Smooth muscle cell (in vitro differentiated cells): ENCODE data around the gene SMARCA2. TPM values are rescaled to one million over a fixed set of nuclear protein-coding genes. Genes with fewer than 3 reads are reported as not detected.

Experiments used
- DNase-seq: peaks from one replicate; lab custom pipeline; 2025; ENCODE audit not compliant: unreplicated experiment; lab: John Stamatoyannopoulos, UW
- H2AFZ ChIP-seq: fragments of 200-600 bp; sonication (generic); 2 replicates; pipeline ENCODE4 v1.6.0; 2016; ENCODE audit warnings: antibody characterized with exemption, low read depth, mild to moderate bottlenecking
- H3F3A ChIP-seq: fragments of 200-600 bp; sonication (generic); 2 replicates; pipeline ENCODE4 v1.6.0; 2017; ENCODE audit warnings: antibody characterized with exemption, low read depth
- H3K27ac ChIP-seq: fragments of 200-600 bp; sonication (generic); 2 replicates; pipeline ENCODE4 v1.5.1; 2016; ENCODE audit warnings: low read depth, mild to moderate bottlenecking
- H3K27me3 ChIP-seq: fragments of 200-600 bp; sonication (generic); 2 replicates; pipeline ENCODE4 v1.6.1; 2016; ENCODE audit warnings: low read depth, mild to moderate bottlenecking
- H3K36me3 ChIP-seq: fragments of 200-600 bp; sonication (generic); 2 replicates; pipeline ENCODE4 v1.5.1; 2016; ENCODE audit warnings: low read depth
- H3K4me1 ChIP-seq: fragments of 200-600 bp; sonication (generic); 2 replicates; pipeline ENCODE4 v1.5.1; 2016; ENCODE audit warnings: low read depth
- H3K4me2 ChIP-seq: fragments of 200-600 bp; sonication (generic); 2 replicates; pipeline ENCODE4 v1.6.0; 2016; ENCODE audit warnings: mild to moderate bottlenecking
- H3K4me3 ChIP-seq: fragments of 200-600 bp; sonication (generic); 2 replicates; pipeline ENCODE4 v1.5.1; 2016; ENCODE audit warnings: mild to moderate bottlenecking
- H3K79me2 ChIP-seq: fragments of 200-600 bp; sonication (generic); 2 replicates; pipeline ENCODE4 v1.6.0; 2016; ENCODE audit warnings: low read depth, mild to moderate bottlenecking
- H3K9ac ChIP-seq: fragments of 200-600 bp; sonication (generic); 2 replicates; pipeline ENCODE4 v1.6.0; 2016; ENCODE audit warnings: low read depth
- H3K9me3 ChIP-seq: fragments of 200-600 bp; sonication (generic); replicated peaks from 2 replicates; pipeline ENCODE4 v1.5.1; 2016; ENCODE audit warnings: low read depth
- H4K20me1 ChIP-seq: fragments of 200-600 bp; sonication (generic); 2 replicates; pipeline ENCODE4 v1.6.0; 2016; ENCODE audit warnings: low read depth
- WGBS: methylation state at CpG from one replicate; pipeline ENCODE4 v1.1.7; 2016; ENCODE audit warnings: low lambda C conversion rate; 5-methylcytosine and 5-hydroxymethylcytosine counted together
- polyA plus RNA-seq: library from polyadenylated mRNA; unstranded; fragments of >200 nt; fragmentation: Nextera tagmentation; extraction: Ambion mirVana; gene quantifications from 2 replicates; pipeline ENCODE4 v1.2.1, GENCODE V29; 2016
- total RNA-seq: library from RNA; depleted of rRNA; stranded (reverse); fragments of >200 nt; gene quantifications from 2 replicates; pipeline ENCODE4 v1.2.3, GENCODE V29; 2014
- TF ChIP-seq, protein P1 (sequence below): fragments of 200-600 bp; sonication (generic); IDR thresholded peaks from 2 replicates; pipeline ENCODE4 v1.5.1; 2017; ENCODE audit warnings: borderline replicate concordance, mild to moderate bottlenecking, antibody characterized with exemption; ENCODE audit not compliant: insufficient read depth, poor library complexity, severe bottlenecking

SMARCA2 gene
- total and polyA plus RNA-seq, 2 experiments from 2014 or later: 27.7 to 61.7 TPM

DNA sequence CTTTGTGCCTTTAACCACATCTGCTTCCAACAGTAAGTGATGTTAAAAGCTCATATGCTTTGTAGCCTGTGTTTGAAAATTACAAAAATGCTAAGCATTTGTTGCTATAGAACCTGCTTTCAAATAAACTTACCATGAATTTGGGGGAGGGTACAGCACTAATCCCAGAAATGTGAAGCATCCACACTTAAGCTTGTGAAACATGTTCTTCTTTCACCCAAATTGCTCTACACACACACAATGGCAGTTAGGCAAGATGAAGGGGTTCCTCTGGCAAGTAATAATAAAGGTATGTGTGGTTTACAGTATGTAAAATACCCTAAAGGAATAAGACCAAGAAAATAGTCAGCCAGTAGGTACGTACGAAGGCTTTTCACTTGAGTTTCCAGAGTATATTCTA, 165.6 kb downstream of the SMARCA2 start:
- H3K27ac ChIP-seq: peak overlapping the region; percentile 70
- no peaks in the 10 kb centered on the region for H3K27me3 ChIP-seq
- no peak for DNase-seq
- TF ChIP-seq, protein P1, sequence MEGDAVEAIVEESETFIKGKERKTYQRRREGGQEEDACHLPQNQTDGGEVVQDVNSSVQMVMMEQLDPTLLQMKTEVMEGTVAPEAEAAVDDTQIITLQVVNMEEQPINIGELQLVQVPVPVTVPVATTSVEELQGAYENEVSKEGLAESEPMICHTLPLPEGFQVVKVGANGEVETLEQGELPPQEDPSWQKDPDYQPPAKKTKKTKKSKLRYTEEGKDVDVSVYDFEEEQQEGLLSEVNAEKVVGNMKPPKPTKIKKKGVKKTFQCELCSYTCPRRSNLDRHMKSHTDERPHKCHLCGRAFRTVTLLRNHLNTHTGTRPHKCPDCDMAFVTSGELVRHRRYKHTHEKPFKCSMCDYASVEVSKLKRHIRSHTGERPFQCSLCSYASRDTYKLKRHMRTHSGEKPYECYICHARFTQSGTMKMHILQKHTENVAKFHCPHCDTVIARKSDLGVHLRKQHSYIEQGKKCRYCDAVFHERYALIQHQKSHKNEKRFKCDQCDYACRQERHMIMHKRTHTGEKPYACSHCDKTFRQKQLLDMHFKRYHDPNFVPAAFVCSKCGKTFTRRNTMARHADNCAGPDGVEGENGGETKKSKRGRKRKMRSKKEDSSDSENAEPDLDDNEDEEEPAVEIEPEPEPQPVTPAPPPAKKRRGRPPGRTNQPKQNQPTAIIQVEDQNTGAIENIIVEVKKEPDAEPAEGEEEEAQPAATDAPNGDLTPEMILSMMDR: no peak
- no peaks in the 10 kb centered on the region for H3F3A ChIP-seq
- H3K4me3 ChIP-seq: no peak overlapping the region
- no peaks in the 10 kb centered on the region for H3K79me2 ChIP-seq
- H3K9me3 ChIP-seq: no peaks in the 10 kb centered on the region
- H4K20me1 ChIP-seq: no peaks in the 10 kb centered on the region
- no peaks in the 10 kb centered on the region for H3K36me3 ChIP-seq
- H3K9ac ChIP-seq: peak overlapping the region; percentile 27
- no peak overlapping the region for H3K4me2 ChIP-seq
- H3K4me1 ChIP-seq: peaks cover 12% of the 10 kb centered on the region
- 90% methylated on average over 2 of the region's 2 CpGs for WGBS
- no peak overlapping the region for H2AFZ ChIP-seq

DNA sequence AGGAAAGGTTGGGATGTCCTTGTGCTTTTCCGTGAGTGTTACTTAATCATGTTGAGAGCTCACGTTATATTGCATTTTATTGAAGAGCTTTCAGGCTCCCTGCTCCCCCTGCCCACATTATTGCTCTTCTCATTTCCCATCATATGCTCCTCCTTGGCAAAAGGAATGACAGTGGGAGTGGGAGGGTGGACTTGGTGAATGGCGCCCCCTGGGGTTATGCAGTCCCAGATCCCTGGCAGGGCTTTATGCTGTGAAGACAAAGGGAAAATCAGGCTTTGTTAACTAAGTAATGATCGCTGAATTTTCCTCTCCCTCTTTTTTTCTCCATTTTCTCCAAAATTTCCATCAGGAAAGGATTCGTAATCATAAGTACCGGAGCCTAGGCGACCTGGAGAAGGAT, 166.6 kb downstream of the SMARCA2 start:
- Histone ChIP-seq H3K36me3 (peaks cover 2% of the 10 kb centered on the region), H2AFZ (no peak overlapping the region), H3K27me3 (no peaks in the 10 kb centered on the region), H3K9ac (no peak overlapping the region), H3K9me3 (no peaks in the 10 kb centered on the region), H4K20me1 (no peaks in the 10 kb centered on the region), H3F3A (no peaks in the 10 kb centered on the region), H3K4me2 (no peak overlapping the region), H3K4me1 (peaks cover 12% of the 10 kb centered on the region), H3K4me3 (no peak overlapping the region), H3K27ac (no peak overlapping the region), H3K79me2 (no peaks in the 10 kb centered on the region)
- DNase-seq: no peak
- TF ChIP-seq, protein P1: peak; percentile 26
- WGBS: 56% methylated on average over 7 of the region's 7 CpGs

DNA sequence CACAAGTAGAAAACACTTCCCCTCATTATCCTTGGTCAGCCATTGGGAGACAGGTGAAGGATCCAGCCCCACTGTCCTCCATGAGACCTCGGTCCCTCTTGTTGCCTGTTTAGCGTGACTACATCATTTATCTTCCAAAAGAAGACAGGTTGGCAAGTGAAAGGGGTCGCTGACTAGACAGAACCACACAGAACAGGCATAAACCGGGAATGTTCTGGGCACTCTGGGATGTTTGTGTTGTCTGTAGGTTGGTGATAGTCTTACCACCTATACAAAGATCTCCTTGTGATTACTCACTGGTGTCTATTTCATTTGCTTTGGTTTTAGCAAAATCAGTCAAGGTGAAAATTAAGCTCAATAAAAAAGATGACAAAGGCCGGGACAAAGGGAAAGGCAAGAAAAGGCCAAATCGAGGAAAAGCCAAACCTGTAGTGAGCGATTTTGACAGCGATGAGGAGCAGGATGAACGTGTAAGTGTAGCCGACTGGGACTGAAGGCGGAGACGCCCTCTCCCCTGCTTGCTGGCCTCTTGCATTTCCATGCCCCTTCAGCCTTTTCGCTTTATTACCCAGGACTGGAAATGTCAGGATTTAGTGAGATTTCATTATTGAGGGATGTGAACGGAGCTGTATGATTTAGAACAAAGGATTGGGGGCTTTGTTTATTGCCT, 175.9 kb downstream of the SMARCA2 start:
- WGBS: 94% methylated on average over 14 of the region's 14 CpGs
- DNase-seq: no peak
- Histone ChIP-seq H4K20me1 (no peaks in the 10 kb centered on the region), H3F3A (no peaks in the 10 kb centered on the region), H3K4me1 (no peaks in the 10 kb centered on the region), H2AFZ (no peak overlapping the region), H3K4me3 (no peak overlapping the region), H3K9ac (no peak overlapping the region), H3K79me2 (no peaks in the 10 kb centered on the region), H3K27ac (no peak overlapping the region), H3K27me3 (no peaks in the 10 kb centered on the region), H3K9me3 (no peaks in the 10 kb centered on the region), H3K4me2 (no peak overlapping the region), H3K36me3 (peaks cover 4% of the 10 kb centered on the region)
- TF ChIP-seq, protein P1: no peak

DNA sequence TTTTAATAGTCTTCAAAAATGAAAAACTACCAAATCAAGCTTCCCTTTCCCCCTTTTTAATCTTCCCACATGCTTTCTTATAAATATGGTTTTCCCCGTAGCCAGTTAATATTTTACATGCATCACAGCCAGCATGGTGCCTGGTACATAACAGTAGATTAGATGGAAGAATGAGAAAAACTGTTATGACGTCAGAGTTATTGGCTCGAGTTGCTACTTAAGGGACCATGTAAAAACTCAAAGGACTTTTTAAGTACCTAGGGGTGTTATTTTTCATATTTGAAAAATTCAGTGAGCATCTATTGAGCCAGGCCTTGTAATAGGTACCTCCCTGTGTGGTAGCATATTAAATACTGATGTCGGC, 176.4 kb downstream of the SMARCA2 start:
- no peak overlapping the region for H3K4me2 ChIP-seq
- DNase-seq: no peak
- H3K4me3 ChIP-seq: no peak overlapping the region
- no peaks in the 10 kb centered on the region for H3K79me2 ChIP-seq
- no peak overlapping the region for H3K9ac ChIP-seq
- no peaks in the 10 kb centered on the region for H3K27me3 ChIP-seq
- 91% methylated on average over 4 of the region's 4 CpGs for WGBS
- TF ChIP-seq, protein P1: no peak
- H3K36me3 ChIP-seq: peaks cover 4% of the 10 kb centered on the region
- H2AFZ ChIP-seq: no peak overlapping the region
- H3K4me1 ChIP-seq: no peaks in the 10 kb centered on the region
- H3K27ac ChIP-seq: no peak overlapping the region
- no peaks in the 10 kb centered on the region for H3F3A ChIP-seq
- H4K20me1 ChIP-seq: no peaks in the 10 kb centered on the region
- no peaks in the 10 kb centered on the region for H3K9me3 ChIP-seq
